ENCODE measurements around the gene BCL11B.

DNA sequence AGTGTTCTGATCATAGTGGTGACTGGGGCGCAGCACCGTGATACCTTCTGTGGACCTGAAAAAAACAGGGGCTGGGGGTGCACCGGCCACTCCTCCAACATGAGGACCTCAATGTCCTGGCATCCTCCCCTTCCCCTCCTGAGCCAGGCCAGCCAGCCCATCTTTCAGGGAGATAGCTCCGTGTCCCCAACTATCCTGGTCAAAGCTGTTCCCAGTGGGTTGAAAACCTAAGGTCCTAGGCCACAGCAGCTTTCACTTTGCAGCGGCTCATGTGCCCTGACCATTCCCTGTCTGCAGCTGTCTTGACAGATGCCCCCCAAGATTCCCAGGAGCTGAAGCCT, 75.7 kb downstream of the BCL11B start:
- TF ChIP-seq, protein P1, sequence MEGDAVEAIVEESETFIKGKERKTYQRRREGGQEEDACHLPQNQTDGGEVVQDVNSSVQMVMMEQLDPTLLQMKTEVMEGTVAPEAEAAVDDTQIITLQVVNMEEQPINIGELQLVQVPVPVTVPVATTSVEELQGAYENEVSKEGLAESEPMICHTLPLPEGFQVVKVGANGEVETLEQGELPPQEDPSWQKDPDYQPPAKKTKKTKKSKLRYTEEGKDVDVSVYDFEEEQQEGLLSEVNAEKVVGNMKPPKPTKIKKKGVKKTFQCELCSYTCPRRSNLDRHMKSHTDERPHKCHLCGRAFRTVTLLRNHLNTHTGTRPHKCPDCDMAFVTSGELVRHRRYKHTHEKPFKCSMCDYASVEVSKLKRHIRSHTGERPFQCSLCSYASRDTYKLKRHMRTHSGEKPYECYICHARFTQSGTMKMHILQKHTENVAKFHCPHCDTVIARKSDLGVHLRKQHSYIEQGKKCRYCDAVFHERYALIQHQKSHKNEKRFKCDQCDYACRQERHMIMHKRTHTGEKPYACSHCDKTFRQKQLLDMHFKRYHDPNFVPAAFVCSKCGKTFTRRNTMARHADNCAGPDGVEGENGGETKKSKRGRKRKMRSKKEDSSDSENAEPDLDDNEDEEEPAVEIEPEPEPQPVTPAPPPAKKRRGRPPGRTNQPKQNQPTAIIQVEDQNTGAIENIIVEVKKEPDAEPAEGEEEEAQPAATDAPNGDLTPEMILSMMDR (conservative IDR thresholded peaks at IDR 0.05; ENCODE audit: low read depth, low read length) = no peak
- no peak for TF ChIP-seq EZH2 (IDR thresholded peaks at IDR 0.05; ENCODE audit: borderline replicate concordance, low read depth, low read length, poor library complexity, severe bottlenecking)

Data from A673 (cell line).